CD4-positive, alpha-beta T cell (primary cell): ENCODE measurements around the gene OR8B8. TPM values are rescaled to one million over a fixed set of nuclear protein-coding genes. Genes with fewer than 3 reads are reported as not detected.

Experiments
- ATAC-seq: fragments of 200-7000 bp; cut with Tn5 transposase; one replicate; pipeline ENCODE4 v1.10.0; 2022; ENCODE audit warnings: mild to moderate bottlenecking; ENCODE audit not compliant: poor library complexity
- CTCF ChIA-PET: fragments of 350-600 bp; sonication (Branson Sonifier 250); formaldehyde crosslinking; loops from one replicate; lab custom pipeline; 2021; ENCODE audit warnings: antibody characterized with exemption, inconsistent platforms; lab: Charles Lee
- POLR2A ChIA-PET: fragments of 350-600 bp; sonication (Branson Sonifier 250); formaldehyde crosslinking; loops from one replicate; lab custom pipeline; 2021; ENCODE audit warnings: antibody characterized with exemption, inconsistent platforms; lab: Charles Lee
- DNase-seq, 14 experiments: peaks; one replicate each; pipeline ENCODE4 v3.0.0-alpha.2; 2013 to 2020; ENCODE audit warnings: mixed read lengths in 2 of 14
- H3K27ac ChIP-seq, 2 donors: one replicate each; pipeline versions ENCODE4 v1.5.1 to v1.7.0; 2013; ENCODE audit warnings: low read length in 2 of 2, low read depth in 1 of 2, mild to moderate bottlenecking in 1 of 2
- H3K27me3 ChIP-seq, 2 experiments: 1 replicate in 1 of 2; 2 replicates in 1 of 2; pipeline versions ENCODE4 v1.6.1 to v1.7.0; 2013; ENCODE audit warnings: low read length in 2 of 2, control low read depth in 1 of 2, mild to moderate bottlenecking in 1 of 2, moderate library complexity in 1 of 2; ENCODE audit not compliant: insufficient read depth in 2 of 2, control insufficient read depth in 1 of 2
- H3K36me3 ChIP-seq: one replicate; pipeline ENCODE4 v1.6.1; 2013; ENCODE audit warnings: low read length, control low read depth; ENCODE audit not compliant: insufficient read depth
- H3K4me1 ChIP-seq: one replicate; pipeline ENCODE4 v1.6.1; 2013; ENCODE audit warnings: low read length, control low read depth; ENCODE audit not compliant: insufficient read depth
- H3K4me3 ChIP-seq: one replicate; pipeline ENCODE4 v1.5.1; 2013; ENCODE audit warnings: mild to moderate bottlenecking, low read length, moderate library complexity
- H3K9me3 ChIP-seq, 2 experiments: 1 replicate in 1 of 2; 2 replicates in 1 of 2; pipeline versions ENCODE4 v1.6.1 to v1.7.0; 2013; ENCODE audit warnings: low read length in 2 of 2, mild to moderate bottlenecking in 2 of 2, control low read depth in 1 of 2, moderate library complexity in 1 of 2; ENCODE audit not compliant: control insufficient read depth in 1 of 2, insufficient read depth in 1 of 2
- H3K27ac Mint-ChIP-seq: one replicate; pipeline ENCODE4 v1.8.0; 2020; ENCODE audit warnings: mixed read lengths
- H3K27me3 Mint-ChIP-seq: one replicate; pipeline ENCODE4 v1.8.0; 2021; ENCODE audit warnings: mixed read lengths
- H3K36me3 Mint-ChIP-seq: one replicate; pipeline ENCODE4 v1.8.0; 2021; ENCODE audit warnings: low read depth, mixed read lengths
- H3K4me1 Mint-ChIP-seq: one replicate; pipeline ENCODE4 v1.8.0; 2021; ENCODE audit warnings: low read depth, mixed read lengths
- H3K4me3 Mint-ChIP-seq: one replicate; pipeline ENCODE4 v1.8.0; 2020; ENCODE audit warnings: mild to moderate bottlenecking, mixed read lengths
- H3K9me3 Mint-ChIP-seq: one replicate; pipeline ENCODE4 v1.8.0; 2020; ENCODE audit warnings: mixed read lengths
- intact Hi-C, 2 experiments: fragments of 100-400 bp; cut with DNase I in 1 of 2; cut with micrococcal nuclease in 1 of 2; formaldehyde crosslinking; loops; one replicate each; pipeline versions ENCODE4 v1.15.1 to v1.9.0; 2023 to 2025; cut with DNase I, micrococcal nuclease
- total RNA-seq, 174 experiments: library from RNA in 2 of 174; stranded (reverse) in 2 of 174; gene quantifications; one replicate each; pipeline ENCODE4 v1.2.3 and lab custom pipeline; 2021 to 2026
- TF ChIP-seq, protein P1 (sequence below): fragments of 200-600 bp; IDR thresholded peaks from one replicate; pipeline ENCODE4 v1.8.0; 2022; ENCODE audit warnings: antibody characterized with exemption, mild to moderate bottlenecking

OR8B8 gene
- total RNA-seq, 2 experiments from 2014 or later: not detected

GRCh38 chr11:124482362-124483147, 37.1 kb upstream of the OR8B8 start:
- Mint-ChIP-seq H3K4me3 (no peak overlapping the region), H3K4me1 (peaks cover 11% of the 10 kb centered on the region), H3K36me3 (no peaks in the 10 kb centered on the region), H3K27me3 (peaks cover 36% of the 10 kb centered on the region), H3K9me3 (no peaks in the 10 kb centered on the region), H3K27ac (no peak overlapping the region)
- Histone ChIP-seq H3K4me3 (no peak overlapping the region), H3K36me3 (no peaks in the 10 kb centered on the region), H3K27ac (no peak overlapping the region), H3K9me3 (no peaks in the 10 kb centered on the region), H3K27me3 (peaks cover 0 to 11% of the 10 kb centered on the region in 2 experiments), H3K4me1 (no peaks in the 10 kb centered on the region)
- ChIA-PET CTCF (no interaction called here), POLR2A (no interaction called here)
- ATAC-seq: no peak
- DNase-seq: no peak
- TF ChIP-seq, protein P1, sequence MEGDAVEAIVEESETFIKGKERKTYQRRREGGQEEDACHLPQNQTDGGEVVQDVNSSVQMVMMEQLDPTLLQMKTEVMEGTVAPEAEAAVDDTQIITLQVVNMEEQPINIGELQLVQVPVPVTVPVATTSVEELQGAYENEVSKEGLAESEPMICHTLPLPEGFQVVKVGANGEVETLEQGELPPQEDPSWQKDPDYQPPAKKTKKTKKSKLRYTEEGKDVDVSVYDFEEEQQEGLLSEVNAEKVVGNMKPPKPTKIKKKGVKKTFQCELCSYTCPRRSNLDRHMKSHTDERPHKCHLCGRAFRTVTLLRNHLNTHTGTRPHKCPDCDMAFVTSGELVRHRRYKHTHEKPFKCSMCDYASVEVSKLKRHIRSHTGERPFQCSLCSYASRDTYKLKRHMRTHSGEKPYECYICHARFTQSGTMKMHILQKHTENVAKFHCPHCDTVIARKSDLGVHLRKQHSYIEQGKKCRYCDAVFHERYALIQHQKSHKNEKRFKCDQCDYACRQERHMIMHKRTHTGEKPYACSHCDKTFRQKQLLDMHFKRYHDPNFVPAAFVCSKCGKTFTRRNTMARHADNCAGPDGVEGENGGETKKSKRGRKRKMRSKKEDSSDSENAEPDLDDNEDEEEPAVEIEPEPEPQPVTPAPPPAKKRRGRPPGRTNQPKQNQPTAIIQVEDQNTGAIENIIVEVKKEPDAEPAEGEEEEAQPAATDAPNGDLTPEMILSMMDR: no peak
- intact Hi-C loops: no loop called here

GRCh38 chr11:124481365-124482323, 36.1 kb upstream of the OR8B8 start:
- DNase-seq: no peak
- Histone ChIP-seq H3K4me1 (no peaks in the 10 kb centered on the region), H3K27ac (no peak overlapping the region), H3K9me3 (no peaks in the 10 kb centered on the region), H3K27me3 (peaks cover 0 to 11% of the 10 kb centered on the region in 2 experiments), H3K36me3 (no peaks in the 10 kb centered on the region), H3K4me3 (no peak overlapping the region)
- H3K27me3 Mint-ChIP-seq: peaks cover 36% of the 10 kb centered on the region
- POLR2A ChIA-PET: no interaction called here
- TF ChIP-seq, protein P1: no peak
- H3K4me3 Mint-ChIP-seq: peak overlapping the region; percentile 54
- no peaks in the 10 kb centered on the region for H3K36me3 Mint-ChIP-seq
- peaks cover 11% of the 10 kb centered on the region for H3K4me1 Mint-ChIP-seq
- intact Hi-C loops: no loop called here
- no peaks in the 10 kb centered on the region for H3K9me3 Mint-ChIP-seq
- H3K27ac Mint-ChIP-seq: no peak overlapping the region
- ATAC-seq: no peak
- CTCF ChIA-PET: no interaction called here

GRCh38 chr11:124479561-124479960, 34.1 kb upstream of the OR8B8 start:
- H3K27ac Mint-ChIP-seq: no peak overlapping the region
- DNase-seq (no peak), ATAC-seq (no peak)
- H3K4me1 Mint-ChIP-seq: peaks cover 11% of the 10 kb centered on the region
- Histone ChIP-seq H3K9me3 (no peaks in the 10 kb centered on the region), H3K27ac (no peak overlapping the region), H3K4me3 (no peak overlapping the region), H3K4me1 (no peaks in the 10 kb centered on the region), H3K36me3 (no peaks in the 10 kb centered on the region), H3K27me3 (peaks cover 0 to 11% of the 10 kb centered on the region in 2 experiments)
- H3K36me3 Mint-ChIP-seq: no peaks in the 10 kb centered on the region
- TF ChIP-seq, protein P1: no peak
- no peak overlapping the region for H3K4me3 Mint-ChIP-seq
- H3K27me3 Mint-ChIP-seq: peaks cover 39% of the 10 kb centered on the region
- intact Hi-C loops: no loop called here
- ChIA-PET POLR2A (no interaction called here), CTCF (no interaction called here)
- no peaks in the 10 kb centered on the region for H3K9me3 Mint-ChIP-seq
